IMR-90 (cell line): ENCODE results near the gene FARP1. TPM values are rescaled to one million over a fixed set of nuclear protein-coding genes. Genes with fewer than 3 reads are reported as not detected.

Source experiments
- ATAC-seq: fragments of 200-7000 bp; cut with Tn5 transposase; 2 replicates; pipeline ENCODE4 v1.9.1; 2020; ENCODE audit warnings: low read depth, mild to moderate bottlenecking, moderate library complexity
- BruUV-seq: library from RNA; stranded (reverse); fragments of 400-500 nt; replicated peaks from 2 replicates; lab custom pipeline; 2021; lab: Mats Ljungman, UMichigan
- CTCF ChIA-PET: fragments of 300-600 bp; formaldehyde crosslinking; extraction: SDS; loops from one replicate; lab custom pipeline; 2021; ENCODE audit warnings: antibody characterized with exemption; lab: Yijun Ruan, JAX
- POLR2A ChIA-PET: fragments of 300-600 bp; sonication (Branson Sonifier 250); formaldehyde crosslinking; loops from one replicate; lab custom pipeline; 2022; ENCODE audit warnings: antibody characterized with exemption; ENCODE audit not compliant: unreplicated experiment; lab: Charles Lee
- DNase-seq: peaks from one replicate; pipeline ENCODE4 v3.0.0; 2013
- H2AFZ ChIP-seq: replicated peaks from 2 replicates; pipeline ENCODE3; 2013; ENCODE audit warnings: low read length, mild to moderate bottlenecking; ENCODE audit not compliant: poor library complexity
- H2AK5ac ChIP-seq: 2 replicates; pipeline ENCODE4 v1.6.1; 2013; ENCODE audit warnings: low read depth, low read length, inconsistent platforms
- H2AK9ac ChIP-seq: replicated peaks from 2 replicates; pipeline ENCODE3; 2013; ENCODE audit warnings: mild to moderate bottlenecking, low read depth, low read length, moderate library complexity; ENCODE audit not compliant: poor library complexity
- H2BK120ac ChIP-seq: 2 replicates; pipeline ENCODE4 v1.6.1; 2013; ENCODE audit warnings: low read depth, low read length, inconsistent platforms
- H2BK15ac ChIP-seq: 3 replicates; pipeline ENCODE4 v1.6.1; 2013; ENCODE audit warnings: low read depth, low read length, inconsistent platforms
- H2BK20ac ChIP-seq: 2 replicates; pipeline ENCODE4 v1.6.1; 2013; ENCODE audit warnings: low read depth, mild to moderate bottlenecking, inconsistent platforms, low read length, moderate library complexity
- H2BK5ac ChIP-seq: 2 replicates; pipeline ENCODE4 v1.6.1; 2013; ENCODE audit warnings: mild to moderate bottlenecking, low read depth, low read length, inconsistent platforms; ENCODE audit not compliant: poor library complexity, severe bottlenecking
- H3K14ac ChIP-seq: replicated peaks from 2 replicates; pipeline ENCODE4 v1.6.1; 2013; ENCODE audit warnings: low read depth, low read length, inconsistent platforms
- H3K18ac ChIP-seq: 2 replicates; pipeline ENCODE4 v1.6.1; 2013; ENCODE audit warnings: low read depth, low read length, control low read depth
- H3K23ac ChIP-seq: 2 replicates; pipeline ENCODE4 v1.6.1; 2013; ENCODE audit warnings: low read depth, low read length, inconsistent platforms
- H3K27ac ChIP-seq: 2 replicates; pipeline ENCODE4 v1.5.1; 2013; ENCODE audit warnings: mild to moderate bottlenecking, control low read depth, low read length; ENCODE audit not compliant: insufficient read depth
- H3K27me3 ChIP-seq: 2 replicates; pipeline ENCODE4 v1.6.1; 2013; ENCODE audit warnings: low read length; ENCODE audit not compliant: control insufficient read depth, insufficient read depth
- H3K36me3 ChIP-seq: 2 replicates; pipeline ENCODE4 v1.6.1; 2013; ENCODE audit warnings: low read length, mixed read lengths; ENCODE audit not compliant: control insufficient read depth, insufficient read depth
- H3K4ac ChIP-seq: 2 replicates; pipeline ENCODE4 v1.6.1; 2013; ENCODE audit warnings: low read depth, low read length, inconsistent platforms
- H3K4me1 ChIP-seq: 2 replicates; pipeline ENCODE4 v1.6.1; 2013; ENCODE audit warnings: low read length, mixed read lengths; ENCODE audit not compliant: control insufficient read depth, insufficient read depth
- H3K4me2 ChIP-seq: 2 replicates; pipeline ENCODE4 v1.6.1; 2013; ENCODE audit warnings: low read depth, mild to moderate bottlenecking, control low read depth, low read length, moderate library complexity
- H3K4me3 ChIP-seq: 2 replicates; pipeline ENCODE4 v1.5.1; 2013; ENCODE audit warnings: low read depth, mild to moderate bottlenecking, control low read depth, low read length, moderate library complexity; ENCODE audit not compliant: insufficient read depth
- H3K56ac ChIP-seq: 2 replicates; pipeline ENCODE4 v1.6.1; 2013; ENCODE audit warnings: low read length, inconsistent platforms; ENCODE audit not compliant: insufficient read depth; ENCODE audit errors: extremely low read depth
- H3K79me1 ChIP-seq, 2 experiments: 2 replicates each; pipeline ENCODE4 v1.6.1; 2013; ENCODE audit warnings: low read length in 2 of 2, inconsistent platforms in 1 of 2, low read depth in 1 of 2
- H3K9ac ChIP-seq: 2 replicates; pipeline ENCODE4 v1.6.1; 2013; ENCODE audit warnings: low read depth, low read length, control low read depth
- H3K9me1 ChIP-seq: 2 replicates; pipeline ENCODE4 v1.6.1; 2013; ENCODE audit warnings: low read length, inconsistent platforms; ENCODE audit not compliant: insufficient read depth
- H3K9me3 ChIP-seq: 2 replicates; pipeline ENCODE4 v1.6.1; 2013; ENCODE audit warnings: low read length; ENCODE audit not compliant: control insufficient read depth, insufficient read depth
- H4K20me1 ChIP-seq: 2 replicates; pipeline ENCODE4 v1.6.1; 2013; ENCODE audit warnings: low read length, inconsistent platforms; ENCODE audit not compliant: insufficient read depth
- H4K5ac ChIP-seq: 2 replicates; pipeline ENCODE4 v1.6.1; 2013; ENCODE audit warnings: mild to moderate bottlenecking, low read depth, low read length, control low read depth
- H4K8ac ChIP-seq, 2 experiments: 2 replicates each; pipeline ENCODE4 v1.6.1; 2013; ENCODE audit warnings: low read depth in 2 of 2, low read length in 2 of 2, control low read depth in 1 of 2, inconsistent platforms in 1 of 2
- H4K91ac ChIP-seq: 2 replicates; pipeline ENCODE4 v1.6.1; 2013; ENCODE audit warnings: low read depth, low read length, inconsistent platforms; ENCODE audit not compliant: insufficient read depth
- BHLHE40 ChIP-seq: fragments of 150-350 bp; IDR thresholded peaks from 2 replicates; pipeline ENCODE4 v1.6.1; 2016; ENCODE audit warnings: mild to moderate bottlenecking, low read depth, low read length
- CEBPB ChIP-seq: IDR thresholded peaks from 2 replicates; pipeline ENCODE4 v1.6.1; 2012; ENCODE audit warnings: low read depth, low read length, improper control_type of control experiment
- CHD1 ChIP-seq: IDR thresholded peaks from 2 replicates; pipeline ENCODE4 v1.6.1; 2012; ENCODE audit warnings: low read depth, low read length, improper control_type of control experiment
- FOS ChIP-seq: fragments of 150-350 bp; IDR thresholded peaks from 2 replicates; pipeline ENCODE4 v1.6.1; 2016; ENCODE audit warnings: low read depth, low read length
- MAFK ChIP-seq: IDR thresholded peaks from 2 replicates; pipeline ENCODE4 v1.6.1; 2012; ENCODE audit warnings: low read depth, low read length, improper control_type of control experiment
- MAZ ChIP-seq: IDR thresholded peaks from 2 replicates; pipeline ENCODE4 v1.6.1; 2012; ENCODE audit warnings: low read depth, mild to moderate bottlenecking, low read length, improper control_type of control experiment, moderate library complexity, borderline replicate concordance
- MXI1 ChIP-seq: IDR thresholded peaks from 2 replicates; pipeline ENCODE4 v1.6.1; 2012; ENCODE audit warnings: low read depth, mild to moderate bottlenecking, low read length, moderate library complexity, borderline replicate concordance
- NFE2L2 ChIP-seq: fragments of 150-350 bp; IDR thresholded peaks from 2 replicates; pipeline ENCODE4 v1.6.1; 2016; ENCODE audit warnings: low read depth, mild to moderate bottlenecking, low read length
- POLR2A ChIP-seq: IDR thresholded peaks from 2 replicates; pipeline ENCODE4 v1.6.1; 2012; ENCODE audit warnings: mild to moderate bottlenecking, low read depth, low read length
- RAD21 ChIP-seq: IDR thresholded peaks from 2 replicates; pipeline ENCODE4 v1.6.1; 2012; ENCODE audit warnings: low read length, improper control_type of control experiment
- SMC3 ChIP-seq: fragments of 150-350 bp; IDR thresholded peaks from 2 replicates; pipeline ENCODE4 v1.6.1; 2016; ENCODE audit warnings: low read depth, mild to moderate bottlenecking, antibody characterized with exemption, low read length, moderate library complexity
- USF2 ChIP-seq: fragments of 150-350 bp; IDR thresholded peaks from 2 replicates; pipeline ENCODE4 v1.6.1; 2017; ENCODE audit warnings: mild to moderate bottlenecking, antibody characterized with exemption, low read length, low read depth
- WGBS, 2 experiments: methylation state at CpG; one replicate each; pipeline versions ENCODE4 v1.1.5 to v1.1.7; 2013; ENCODE audit warnings: missing lambda C conversion rate in 2 of 2; ENCODE audit not compliant: insufficient read length in 1 of 2; ENCODE audit errors: extremely low coverage in 2 of 2; 5-methylcytosine and 5-hydroxymethylcytosine counted together
- dilution Hi-C: fragments of 300-500 bp; cut with HindIII; formaldehyde crosslinking; loops from one replicate; pipeline ENCODE4 v1.14.3; 2018; ENCODE audit warnings: low sequenced_read_pairs; ENCODE audit not compliant: unreplicated experiment
- in situ Hi-C: fragments of 300-500 bp; cut with MboI; formaldehyde crosslinking; loops from 3 replicates; pipeline ENCODE4 v1.14.3; 2019; ENCODE audit warnings: low sequenced_read_pairs, inconsistent platforms, mixed read lengths
- intact Hi-C: fragments of 100-400 bp; cut with micrococcal nuclease; formaldehyde crosslinking; loops from 2 replicates; pipeline ENCODE4 v1.10.0; 2022
- polyA plus RNA-seq, 3 experiments: library from polyadenylated mRNA; depleted of rRNA; stranded (reverse); fragments of >200 nt; gene quantifications; 2 replicates each; pipeline ENCODE4 v1.2.3, GENCODE V29; 2012; ENCODE audit warnings: low replicate concordance in 1 of 3
- total RNA-seq: library from RNA; depleted of rRNA; stranded (reverse); fragments of >200 nt; gene quantifications from 2 replicates; pipeline ENCODE4 v1.2.3, GENCODE V29; 2012
- TF ChIP-seq, protein P1 (sequence below): fragments of 150-350 bp; IDR thresholded peaks from 2 replicates; pipeline ENCODE4 v1.6.1; 2016; ENCODE audit warnings: low read depth, mild to moderate bottlenecking, low read length, moderate library complexity, borderline replicate concordance
- TF ChIP-seq, protein P2 (sequence below): conservative IDR thresholded peaks from 2 replicates; pipeline ENCODE4 v1.5.1; 2012; ENCODE audit warnings: mild to moderate bottlenecking, low read depth, low read length, improper control_type of control experiment

FARP1 gene
- total and polyA plus RNA-seq, 2 of the 4 experiments (the other 2 are of a cell fraction), result 39.6 to 57.0 TPM

DNA sequence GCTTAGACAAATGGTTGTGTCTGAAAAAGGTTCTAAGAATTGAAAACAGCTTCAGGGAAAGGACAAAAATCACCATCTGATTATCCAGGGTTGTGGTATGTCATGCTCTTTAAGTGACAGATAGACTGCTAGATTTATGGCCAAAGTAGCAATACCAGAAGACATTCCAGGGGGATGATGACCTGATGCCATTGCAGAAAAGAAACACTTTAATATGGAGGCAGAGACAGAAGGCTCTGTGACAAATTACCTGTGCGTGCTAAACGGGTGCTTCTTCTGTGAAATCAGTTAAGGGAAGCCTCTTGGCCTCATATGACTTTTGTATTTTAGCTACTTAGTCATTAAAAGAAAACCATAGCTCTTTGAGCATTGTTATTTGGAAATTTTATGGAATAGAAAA is 178.5 kb downstream of the FARP1 start:
- WGBS, 2 experiments, result no CpG with 5 or more reads among the region's 2 CpGs
- ATAC-seq, result no peak
- peaks cover 13% of the 10 kb centered on the region for H3K36me3 ChIP-seq
- dilution Hi-C loops (no loop called here), intact Hi-C loops (no loop called here), in situ Hi-C loops (no loop called here)
- no peaks in the 10 kb centered on the region for H3K9me3 ChIP-seq
- ChIA-PET CTCF (interaction anchor here (0.5 kb wide), 1 partner anchor 142 kb away, joined by 3 read pairs; no protein-coding TSS in a partner anchor), POLR2A (no interaction called here)
- no peak overlapping the region for H3K23ac ChIP-seq
- TF ChIP-seq MAFK (no peak), MAZ (no peak), RAD21 (no peak), MXI1 (no peak), BHLHE40 (no peak), CHD1 (no peak), FOS (no peak), SMC3 (no peak), USF2 (no peak), CEBPB (no peak), NFE2L2 (no peak), POLR2A (no peak)
- TF ChIP-seq, protein P1, sequence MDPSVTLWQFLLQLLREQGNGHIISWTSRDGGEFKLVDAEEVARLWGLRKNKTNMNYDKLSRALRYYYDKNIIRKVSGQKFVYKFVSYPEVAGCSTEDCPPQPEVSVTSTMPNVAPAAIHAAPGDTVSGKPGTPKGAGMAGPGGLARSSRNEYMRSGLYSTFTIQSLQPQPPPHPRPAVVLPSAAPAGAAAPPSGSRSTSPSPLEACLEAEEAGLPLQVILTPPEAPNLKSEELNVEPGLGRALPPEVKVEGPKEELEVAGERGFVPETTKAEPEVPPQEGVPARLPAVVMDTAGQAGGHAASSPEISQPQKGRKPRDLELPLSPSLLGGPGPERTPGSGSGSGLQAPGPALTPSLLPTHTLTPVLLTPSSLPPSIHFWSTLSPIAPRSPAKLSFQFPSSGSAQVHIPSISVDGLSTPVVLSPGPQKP, result no peak
- TF ChIP-seq, protein P2, sequence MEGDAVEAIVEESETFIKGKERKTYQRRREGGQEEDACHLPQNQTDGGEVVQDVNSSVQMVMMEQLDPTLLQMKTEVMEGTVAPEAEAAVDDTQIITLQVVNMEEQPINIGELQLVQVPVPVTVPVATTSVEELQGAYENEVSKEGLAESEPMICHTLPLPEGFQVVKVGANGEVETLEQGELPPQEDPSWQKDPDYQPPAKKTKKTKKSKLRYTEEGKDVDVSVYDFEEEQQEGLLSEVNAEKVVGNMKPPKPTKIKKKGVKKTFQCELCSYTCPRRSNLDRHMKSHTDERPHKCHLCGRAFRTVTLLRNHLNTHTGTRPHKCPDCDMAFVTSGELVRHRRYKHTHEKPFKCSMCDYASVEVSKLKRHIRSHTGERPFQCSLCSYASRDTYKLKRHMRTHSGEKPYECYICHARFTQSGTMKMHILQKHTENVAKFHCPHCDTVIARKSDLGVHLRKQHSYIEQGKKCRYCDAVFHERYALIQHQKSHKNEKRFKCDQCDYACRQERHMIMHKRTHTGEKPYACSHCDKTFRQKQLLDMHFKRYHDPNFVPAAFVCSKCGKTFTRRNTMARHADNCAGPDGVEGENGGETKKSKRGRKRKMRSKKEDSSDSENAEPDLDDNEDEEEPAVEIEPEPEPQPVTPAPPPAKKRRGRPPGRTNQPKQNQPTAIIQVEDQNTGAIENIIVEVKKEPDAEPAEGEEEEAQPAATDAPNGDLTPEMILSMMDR, result no peak
- H3K18ac ChIP-seq, result no peak overlapping the region
- H3K4ac ChIP-seq, result no peak overlapping the region
- no peak overlapping the region for H3K9ac ChIP-seq
- peaks cover 34% of the 10 kb centered on the region for H4K20me1 ChIP-seq
- peaks cover 12% of the 10 kb centered on the region for H3K4me1 ChIP-seq
- H2AK9ac ChIP-seq, result no peak overlapping the region
- no peak overlapping the region for H3K27ac ChIP-seq
- no TSS peak for BruUV-seq
- H2BK15ac ChIP-seq, result no peak overlapping the region
- peaks cover 42 to 81% of the 10 kb centered on the region in 2 experiments for H3K79me1 ChIP-seq
- no peak overlapping the region for H3K4me2 ChIP-seq
- H3K27me3 ChIP-seq, result no peaks in the 10 kb centered on the region
- no peak overlapping the region for H3K4me3 ChIP-seq
- DNase-seq, result no peak
- peaks cover 30% of the 10 kb centered on the region for H3K9me1 ChIP-seq
- H4K5ac ChIP-seq, result no peak overlapping the region
- no peak overlapping the region for H2BK120ac ChIP-seq
- H4K8ac ChIP-seq, result no peak overlapping the region
- H2BK5ac ChIP-seq, result no peak overlapping the region
- no peak overlapping the region; the same call in 1 of the 2 replicates for H3K14ac ChIP-seq
- H2AK5ac ChIP-seq, result no peak overlapping the region
- H4K91ac ChIP-seq, result no peak overlapping the region
- H2BK20ac ChIP-seq, result no peak overlapping the region
- H3K56ac ChIP-seq, result no peak overlapping the region
- no peak overlapping the region for H2AFZ ChIP-seq
